ENCODE data around the gene SEC24D.

The SEC24D gene

GRCh38 chr4:118711052-118711451, 124.9 kb downstream of the SEC24D start:
- DNase-seq, result no peak

- no peak for DNase-seq
Measured at GRCh38 chr4:118703118-118703517, 132.8 kb downstream of the SEC24D start.

DNA sequence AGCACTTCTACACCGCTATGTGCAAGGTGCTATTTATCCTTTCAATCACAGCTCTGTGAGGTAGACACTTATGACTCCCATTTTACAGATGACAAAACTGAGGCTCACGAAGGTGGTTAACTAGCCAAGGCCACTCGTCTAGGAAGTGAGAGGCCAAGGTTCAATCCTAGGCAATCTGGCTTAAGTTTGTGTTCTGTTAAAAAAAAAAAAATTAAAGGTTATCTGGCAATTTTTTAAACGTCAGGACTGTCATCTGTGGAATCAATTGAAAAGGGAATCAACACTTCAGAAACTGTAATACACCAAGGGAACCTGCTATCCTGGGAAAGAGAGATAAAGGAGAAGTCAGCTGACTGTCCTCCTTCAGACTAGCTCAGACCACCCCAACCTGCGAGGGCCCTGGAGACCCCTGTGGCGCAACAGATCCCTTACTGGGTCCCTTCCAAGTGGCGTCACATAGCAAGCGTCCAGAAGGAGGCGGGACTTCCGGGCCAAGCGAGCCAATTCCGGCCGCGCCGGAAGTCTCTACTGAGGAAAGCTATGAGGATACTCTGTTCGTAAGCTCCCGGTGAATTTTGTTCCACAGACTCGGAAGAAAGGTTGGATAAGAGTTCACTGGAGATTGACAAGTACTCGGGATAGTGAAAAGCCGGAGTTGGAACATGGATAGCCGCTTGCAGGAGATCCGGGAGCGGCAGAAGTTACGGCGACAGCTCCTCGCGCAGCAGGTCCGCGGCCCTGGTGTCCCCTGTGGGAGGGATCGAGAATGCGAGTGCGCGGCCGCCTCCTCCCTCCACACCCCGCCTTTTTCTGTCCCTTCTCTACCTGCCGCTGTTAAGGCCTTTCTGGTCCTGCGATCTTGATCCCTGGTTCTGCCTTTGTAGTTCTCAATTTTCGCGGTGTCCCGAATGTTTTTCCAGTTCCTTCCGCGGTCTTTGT, 150.8 kb downstream of the SEC24D start, which contains the start of gene METTL14:
Gene METTL14, plus strand, starts transcription at position 520 of the 939 bp plus-strand sequence. Its CDS starts 143 bp downstream, at position 663.
- peak; percentile 76 for DNase-seq

- DNase-seq, result no peak
Measured at GRCh38 chr4:118683513-118683912, 152.4 kb downstream of the SEC24D start.

DNA sequence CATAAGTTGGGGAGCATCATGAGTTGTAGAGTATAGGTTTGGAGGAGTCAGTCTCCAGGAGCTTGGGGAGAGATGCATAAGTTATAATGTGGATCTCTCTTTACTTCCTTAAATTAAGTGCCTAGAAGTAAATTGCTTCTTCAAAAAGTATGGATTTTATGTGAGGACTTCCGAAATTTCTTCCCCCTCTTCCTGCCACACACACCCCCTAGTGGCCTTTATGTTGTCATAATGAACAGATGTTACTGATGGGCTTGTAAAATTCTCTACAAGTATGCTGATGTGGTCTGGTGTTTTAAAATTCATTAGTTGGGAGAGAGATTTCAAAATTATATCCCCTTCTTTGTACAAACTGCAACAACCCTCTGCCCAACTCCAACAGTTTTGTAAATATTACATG, 153.0 kb downstream of the SEC24D start:
- DNase-seq, result no peak

DNA sequence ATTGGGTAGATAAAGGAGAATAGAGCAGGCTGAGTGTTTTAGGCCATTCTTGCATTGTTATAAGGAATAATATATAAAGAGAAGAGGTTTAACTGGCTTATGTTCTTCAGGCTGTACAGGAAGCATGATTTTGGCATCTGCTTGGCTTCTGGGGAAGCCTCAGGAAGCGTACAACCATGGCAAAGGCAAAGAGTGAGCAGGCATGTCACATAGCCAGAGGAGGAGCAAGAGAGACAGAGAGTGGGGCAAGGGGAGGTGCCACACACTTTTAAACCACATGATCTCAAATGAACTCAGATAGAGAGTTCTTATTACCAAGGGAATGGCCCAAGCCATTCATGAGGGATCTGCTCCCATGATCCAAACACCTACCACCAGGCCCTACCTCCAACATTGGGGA, 155.1 kb downstream of the SEC24D start:
- no peak for DNase-seq

GRCh38 chr4:118676128-118676527, 159.8 kb downstream of the SEC24D start:
- DNase-seq, result no peak

All from NK-92 treated with Interleukin-12 subunit alpha and Interleukin-12 subunit beta, amount 100 ng/mL, for 24 hours (cell line).